Activated CD4-positive, CD25-positive, alpha-beta regulatory T cell treated with anti-CD3 and anti-CD28 coated beads, Interleukin-2, amount 50 U/mL, for 72 hours (primary cell): Measurements from ENCODE around the gene GPRC5A.

ENCODE experiments used
- DNase-seq: peaks from one replicate; pipeline ENCODE4 v3.0.0; 2021

The GPRC5A gene

GRCh38 chr12:12885096-12885792 is 6.1 kb upstream of the GPRC5A start:
- DNase-seq: no peak

GRCh38 chr12:12887471-12887870 is 3.9 kb upstream of the GPRC5A start:
- DNase-seq: no peak

DNA sequence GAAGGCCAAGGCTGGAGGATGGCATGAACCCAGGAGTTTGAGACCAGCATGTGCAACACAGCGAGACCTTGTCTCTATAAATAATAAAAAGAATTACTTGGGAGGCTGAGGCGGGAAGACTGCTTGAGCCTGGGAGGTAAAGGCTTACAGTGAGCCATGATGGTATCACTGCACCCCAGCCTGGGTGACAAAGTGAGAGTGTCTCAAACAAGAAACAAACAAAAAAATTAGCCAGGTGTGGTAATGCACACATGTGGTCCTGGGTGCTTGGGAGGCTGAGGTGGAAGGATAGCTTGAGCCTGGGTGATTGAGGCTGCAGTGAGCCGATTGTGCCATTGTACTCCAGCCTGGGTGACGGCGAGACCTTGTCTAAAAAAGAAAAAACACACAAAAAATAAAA is 1.7 kb upstream of the GPRC5A start:
- no peak for DNase-seq

DNA sequence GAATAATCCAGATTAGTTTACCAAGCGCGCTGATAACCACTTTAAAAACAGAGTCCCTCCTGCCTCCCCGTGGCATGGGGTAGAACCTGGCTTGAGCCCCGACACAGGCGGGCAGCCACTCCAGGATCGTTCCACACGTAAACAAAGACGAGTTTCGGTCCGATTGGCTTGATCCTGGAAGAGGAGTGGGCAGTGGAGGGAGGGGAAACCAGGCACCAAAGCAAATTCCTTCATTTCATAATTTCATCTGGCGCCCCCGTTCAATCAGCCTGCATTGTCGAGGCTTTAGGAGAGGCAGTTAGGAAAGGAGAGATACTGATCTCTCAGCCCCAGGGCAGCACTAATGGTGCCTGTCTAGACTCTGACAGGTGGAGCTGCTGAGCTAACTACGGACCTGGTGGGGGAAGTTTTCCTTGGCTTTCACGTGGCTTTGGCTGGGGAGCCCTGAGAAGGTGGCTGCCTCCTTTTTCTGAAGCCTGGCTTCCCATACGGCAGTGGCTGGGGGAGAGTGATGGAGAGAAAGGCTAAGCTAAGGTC is 751 bp upstream of the GPRC5A start:
- DNase-seq: no peak

GRCh38 chr12:12891881-12892355 is 556 bp downstream of the GPRC5A start:
- DNase-seq: no peak

- DNase-seq: no peak
Observed at GRCh38 chr12:12892681-12893141, 1.3 kb downstream of the GPRC5A start.

- DNase-seq: no peak
Observed at GRCh38 chr12:12893438-12893837, 2.1 kb downstream of the GPRC5A start.

DNA sequence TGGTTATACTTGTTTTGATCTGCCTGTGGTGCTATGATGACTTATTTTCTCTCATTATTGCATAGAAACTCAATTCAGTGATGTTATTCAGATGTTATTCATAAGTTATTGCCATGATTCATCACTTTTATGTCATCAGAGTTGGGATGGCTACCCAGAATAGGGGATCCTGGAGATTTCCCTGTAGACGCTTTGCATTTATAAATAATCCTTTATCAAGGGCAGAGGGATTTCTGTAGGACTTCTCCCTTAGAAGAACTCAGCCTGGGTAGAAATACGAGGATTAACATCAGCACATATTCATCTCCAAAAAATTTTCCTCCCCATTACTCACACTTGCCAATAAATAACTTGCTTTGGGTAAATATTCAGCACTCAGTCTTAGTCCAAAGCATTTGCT is 4.9 kb downstream of the GPRC5A start:
- DNase-seq: no peak

GRCh38 chr12:12897302-12897701 is 5.9 kb downstream of the GPRC5A start:
- no peak for DNase-seq

- DNase-seq: no peak
Observed at GRCh38 chr12:12898136-12898717, 6.9 kb downstream of the GPRC5A start.

GRCh38 chr12:12898911-12899511 is 7.6 kb downstream of the GPRC5A start:
- DNase-seq: no peak

GRCh38 chr12:12899530-12900380 is 8.4 kb downstream of the GPRC5A start:
- DNase-seq: no peak

GRCh38 chr12:12900786-12901157 is 9.4 kb downstream of the GPRC5A start:
- no peak for DNase-seq

GRCh38 chr12:12901158-12901791 is 9.9 kb downstream of the GPRC5A start:
- no peak for DNase-seq

GRCh38 chr12:12902036-12902435 is 10.7 kb downstream of the GPRC5A start:
- no peak for DNase-seq

DNA sequence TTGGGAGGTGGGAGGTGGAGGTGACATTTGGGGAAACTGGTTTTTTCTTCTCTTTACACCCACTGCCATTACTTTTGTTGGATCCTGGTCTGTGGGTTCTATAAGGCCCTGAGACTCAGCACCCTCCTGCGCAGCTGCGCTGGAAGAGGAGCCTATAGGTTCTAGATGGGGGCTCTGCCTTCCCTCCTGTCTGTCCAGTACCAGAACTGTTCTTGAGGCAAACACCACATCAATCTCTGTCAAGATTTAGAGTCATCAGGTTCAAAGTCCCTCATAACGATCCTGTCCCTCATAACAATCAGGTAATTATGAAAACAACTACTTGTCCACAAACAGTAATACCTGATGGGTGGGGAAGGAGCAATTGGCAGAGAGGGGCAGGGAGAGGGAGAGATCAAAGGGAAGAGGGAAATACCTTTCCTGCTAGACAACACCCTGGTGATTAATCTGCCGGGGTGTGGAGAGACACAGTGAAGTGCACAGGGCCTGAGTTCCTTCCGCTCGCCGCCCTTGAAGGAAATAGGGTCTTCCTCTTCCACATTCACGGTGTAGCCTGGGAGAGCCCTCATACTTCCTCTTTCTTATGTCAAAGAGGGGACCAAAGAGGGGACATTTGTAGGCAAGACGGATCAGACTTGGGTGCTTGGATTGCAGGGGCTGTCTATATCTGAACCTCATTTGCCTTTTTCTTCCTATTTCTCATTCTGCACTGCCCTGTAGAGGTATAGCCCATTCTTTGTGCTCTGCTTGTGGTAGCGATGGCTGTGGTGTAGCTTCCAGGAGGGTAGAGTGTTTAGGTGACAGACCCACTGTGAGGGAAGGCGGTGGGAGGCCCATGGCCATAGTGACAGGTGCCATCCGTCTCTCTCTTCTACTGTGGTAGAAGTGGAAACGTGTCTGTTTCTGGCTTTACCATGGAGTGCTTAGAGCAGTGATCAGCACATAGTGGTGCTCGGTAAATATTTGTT is 12.6 kb downstream of the GPRC5A start:
- no peak for DNase-seq

- no peak for DNase-seq
Observed at GRCh38 chr12:12907552-12907951, 16.2 kb downstream of the GPRC5A start.

GRCh38 chr12:12908252-12908651 is 16.9 kb downstream of the GPRC5A start:
- no peak for DNase-seq

DNA sequence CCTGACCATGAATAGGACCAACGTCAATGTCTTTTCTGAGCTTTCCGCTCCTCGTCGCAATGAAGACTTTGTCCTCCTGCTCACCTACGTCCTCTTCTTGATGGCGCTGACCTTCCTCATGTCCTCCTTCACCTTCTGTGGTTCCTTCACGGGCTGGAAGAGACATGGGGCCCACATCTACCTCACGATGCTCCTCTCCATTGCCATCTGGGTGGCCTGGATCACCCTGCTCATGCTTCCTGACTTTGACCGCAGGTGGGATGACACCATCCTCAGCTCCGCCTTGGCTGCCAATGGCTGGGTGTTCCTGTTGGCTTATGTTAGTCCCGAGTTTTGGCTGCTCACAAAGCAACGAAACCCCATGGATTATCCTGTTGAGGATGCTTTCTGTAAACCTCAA is 17.3 kb downstream of the GPRC5A start:
- DNase-seq: no peak

DNA sequence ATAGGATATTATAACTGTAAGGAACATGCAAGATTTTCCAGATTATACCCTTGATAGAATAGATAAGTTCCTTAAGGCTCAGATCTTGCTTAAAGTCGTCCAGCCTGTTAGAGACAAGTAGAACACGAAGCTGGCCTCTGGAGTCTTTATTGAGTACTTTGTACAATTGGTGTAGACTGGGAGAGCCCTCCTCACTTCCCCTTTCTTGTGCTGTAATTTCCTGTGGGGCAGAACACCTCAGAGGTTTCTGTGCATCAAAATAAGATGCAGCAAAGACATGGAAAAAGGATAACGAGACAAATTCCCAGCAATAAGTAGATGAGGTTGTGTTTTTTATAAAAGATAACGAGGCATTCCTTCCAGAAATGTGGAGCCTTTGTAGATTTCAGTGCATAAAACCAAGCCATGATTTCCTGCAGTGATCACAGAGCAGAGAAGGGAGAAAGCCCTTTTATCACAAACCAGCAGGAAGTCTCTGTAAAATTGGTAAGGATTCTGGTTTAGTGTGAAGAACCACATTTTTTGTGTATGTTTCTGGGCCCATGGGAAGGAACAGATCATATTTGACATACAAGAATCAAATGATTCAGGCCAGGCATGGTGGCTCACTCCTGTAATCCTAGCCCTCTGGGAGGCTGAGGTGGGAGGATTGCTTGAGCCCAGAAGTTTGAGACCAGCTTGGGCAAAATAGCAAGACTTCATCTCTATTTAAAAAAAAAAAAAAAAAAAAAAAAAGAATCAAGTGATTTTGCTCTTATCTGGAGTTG is 18.0 kb downstream of the GPRC5A start:
- no peak for DNase-seq

DNA sequence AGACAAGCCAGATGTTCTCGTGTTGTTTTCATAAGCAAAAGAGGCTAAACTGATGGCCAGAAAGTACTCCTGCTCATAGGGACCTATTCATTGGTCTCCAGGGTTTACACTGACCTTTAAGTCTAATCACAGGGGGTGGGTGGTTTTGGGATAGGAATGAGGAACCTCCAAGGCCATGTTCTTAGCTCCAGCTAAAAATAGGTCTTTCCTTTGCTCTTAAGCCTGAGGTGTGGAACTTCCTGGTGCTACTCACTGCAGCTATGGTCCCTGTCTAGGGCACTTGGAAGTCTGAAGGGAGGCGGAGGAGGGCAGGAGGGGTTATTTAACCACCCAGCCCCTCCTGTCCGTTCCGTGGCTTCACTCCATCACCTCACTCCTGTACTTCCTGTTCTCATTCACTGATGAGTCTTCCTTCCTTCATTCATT is 18.6 kb downstream of the GPRC5A start:
- DNase-seq: no peak
